Measurements from ENCODE around the gene CELSR1. TPM values are rescaled to one million over a fixed set of nuclear protein-coding genes. Genes with fewer than 3 reads are reported as not detected.

CELSR1 gene
- total and polyA plus RNA-seq, 2 of the 13 experiments (the other 11 are each of a cell fraction or from before 2014, with no cell fraction given) = 0.78 to 1.8 TPM

GRCh38 chr22:46456818-46457163, 80.6 kb downstream of the CELSR1 start (continued):
- TF ChIP-seq ZHX2 (IDR thresholded peaks at IDR 0.05; ENCODE audit: low read depth) (no peak), ZHX2 (CRISPR knock-in tag; IDR thresholded peaks at IDR 0.05; ENCODE audit: borderline replicate concordance) (no peak), ZNF362 (CRISPR knock-in tag; IDR thresholded peaks at IDR 0.05; ENCODE audit: borderline replicate concordance) (peak; percentile 16; the same call in 1 of the 2 replicates), BCL3 (CRISPR knock-in tag; IDR thresholded peaks at IDR 0.05) (no peak), TCF7 (IDR thresholded peaks at IDR 0.05; ENCODE audit: low read depth) (no peak)
